Peyer's patch (tissue), 4 donors: ENCODE data around the gene TMED7.

Experiments
- POLR2A ChIP-seq, 2 donors: fragments of 450-650 bp; IDR thresholded peaks; one replicate each; pipeline ENCODE4 v1.5.1; 2017; ENCODE audit warnings: antibody characterized with exemption in 2 of 2, mild to moderate bottlenecking in 2 of 2, moderate library complexity in 2 of 2
- TF ChIP-seq, protein P1 (sequence below), 6 experiments: fragments of 450-650 bp in 4 of 6; fragments of 200-600 bp in 2 of 6; sonication (generic) in 1 of 6; IDR thresholded peaks; one replicate each; pipeline ENCODE4 v1.5.1; 2017 to 2019; ENCODE audit warnings: antibody characterized with exemption in 6 of 6, mild to moderate bottlenecking in 3 of 6, moderate library complexity in 1 of 6

DNA sequence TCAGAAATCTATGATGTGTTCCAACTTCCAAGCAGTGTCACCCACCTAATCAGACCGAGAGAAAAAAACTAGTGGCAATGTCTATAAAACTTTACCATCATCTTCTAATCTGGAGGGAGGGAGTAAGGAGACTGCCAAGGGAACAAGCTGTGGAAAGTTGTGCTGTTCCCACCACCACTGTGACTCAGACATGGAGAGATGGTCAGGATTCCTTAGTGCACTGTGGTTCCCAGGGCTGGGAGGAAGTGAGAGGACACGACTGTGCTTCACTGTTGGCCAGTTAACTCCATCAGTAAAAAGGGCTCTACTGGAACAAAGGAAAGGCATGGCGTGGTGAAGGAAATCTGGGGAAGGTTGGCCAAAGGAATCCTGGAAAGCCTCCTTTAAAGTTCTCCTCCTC is 42.4 kb downstream of the TMED7 start:
- TF ChIP-seq, protein P1, sequence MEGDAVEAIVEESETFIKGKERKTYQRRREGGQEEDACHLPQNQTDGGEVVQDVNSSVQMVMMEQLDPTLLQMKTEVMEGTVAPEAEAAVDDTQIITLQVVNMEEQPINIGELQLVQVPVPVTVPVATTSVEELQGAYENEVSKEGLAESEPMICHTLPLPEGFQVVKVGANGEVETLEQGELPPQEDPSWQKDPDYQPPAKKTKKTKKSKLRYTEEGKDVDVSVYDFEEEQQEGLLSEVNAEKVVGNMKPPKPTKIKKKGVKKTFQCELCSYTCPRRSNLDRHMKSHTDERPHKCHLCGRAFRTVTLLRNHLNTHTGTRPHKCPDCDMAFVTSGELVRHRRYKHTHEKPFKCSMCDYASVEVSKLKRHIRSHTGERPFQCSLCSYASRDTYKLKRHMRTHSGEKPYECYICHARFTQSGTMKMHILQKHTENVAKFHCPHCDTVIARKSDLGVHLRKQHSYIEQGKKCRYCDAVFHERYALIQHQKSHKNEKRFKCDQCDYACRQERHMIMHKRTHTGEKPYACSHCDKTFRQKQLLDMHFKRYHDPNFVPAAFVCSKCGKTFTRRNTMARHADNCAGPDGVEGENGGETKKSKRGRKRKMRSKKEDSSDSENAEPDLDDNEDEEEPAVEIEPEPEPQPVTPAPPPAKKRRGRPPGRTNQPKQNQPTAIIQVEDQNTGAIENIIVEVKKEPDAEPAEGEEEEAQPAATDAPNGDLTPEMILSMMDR (IDR thresholded peaks at IDR 0.05), result no peak
- no peak for TF ChIP-seq POLR2A (IDR thresholded peaks at IDR 0.05)
